Mesothelial cell of epicardium (in vitro differentiated cells): Measurements from ENCODE around the gene ATP8B4. TPM values are rescaled to one million over a fixed set of nuclear protein-coding genes. Genes with fewer than 3 reads are reported as not detected.

Source experiments
- DNase-seq, 2 experiments: peaks; one replicate each; pipeline ENCODE4 v3.0.0; 2021; ENCODE audit warnings: low spot score in 2 of 2; ENCODE audit not compliant: unreplicated experiment in 2 of 2
- H3K27ac Mint-ChIP-seq: 2 replicates; pipeline ENCODE4 v1.8.0; 2021; ENCODE audit warnings: mixed read lengths
- H3K27me3 Mint-ChIP-seq: 2 replicates; pipeline ENCODE4 v1.8.0; 2021; ENCODE audit warnings: low read depth, mixed read lengths
- H3K36me3 Mint-ChIP-seq: 2 replicates; pipeline ENCODE4 v1.8.0; 2021; ENCODE audit warnings: mixed read lengths
- H3K4me1 Mint-ChIP-seq: 2 replicates; pipeline ENCODE4 v1.8.0; 2021; ENCODE audit warnings: mixed read lengths
- H3K4me3 Mint-ChIP-seq: 2 replicates; pipeline ENCODE4 v1.8.0; 2021; ENCODE audit warnings: mild to moderate bottlenecking, moderate library complexity, mixed read lengths
- H3K9me3 Mint-ChIP-seq: 2 replicates; pipeline ENCODE4 v1.8.0; 2021; ENCODE audit warnings: mixed read lengths
- CTCF ChIP-seq: fragments of 200-600 bp; sonication (generic); IDR thresholded peaks from one replicate; pipeline ENCODE4 v1.5.0; 2021; ENCODE audit warnings: antibody characterized with exemption; ENCODE audit not compliant: unreplicated experiment
- total RNA-seq: library from RNA; stranded (reverse); gene quantifications from 3 replicates; pipeline ENCODE4 v1.2.1, GENCODE V29; 2021

Gene ATP8B4
- total RNA-seq, 1 donor from 2014 or later: 1.8 TPM

- TF ChIP-seq CTCF: no peak
- Mint-ChIP-seq H3K4me1 (peaks cover 28% of the 10 kb centered on the region), H3K27me3 (no peaks in the 10 kb centered on the region), H3K36me3 (no peaks in the 10 kb centered on the region), H3K9me3 (peaks cover under 1% of the 10 kb centered on the region), H3K27ac (no peak overlapping the region), H3K4me3 (no peak overlapping the region)
- DNase-seq: no peak
Measured at GRCh38 chr15:49991587-49991986, 127.4 kb downstream of the ATP8B4 start.

DNA sequence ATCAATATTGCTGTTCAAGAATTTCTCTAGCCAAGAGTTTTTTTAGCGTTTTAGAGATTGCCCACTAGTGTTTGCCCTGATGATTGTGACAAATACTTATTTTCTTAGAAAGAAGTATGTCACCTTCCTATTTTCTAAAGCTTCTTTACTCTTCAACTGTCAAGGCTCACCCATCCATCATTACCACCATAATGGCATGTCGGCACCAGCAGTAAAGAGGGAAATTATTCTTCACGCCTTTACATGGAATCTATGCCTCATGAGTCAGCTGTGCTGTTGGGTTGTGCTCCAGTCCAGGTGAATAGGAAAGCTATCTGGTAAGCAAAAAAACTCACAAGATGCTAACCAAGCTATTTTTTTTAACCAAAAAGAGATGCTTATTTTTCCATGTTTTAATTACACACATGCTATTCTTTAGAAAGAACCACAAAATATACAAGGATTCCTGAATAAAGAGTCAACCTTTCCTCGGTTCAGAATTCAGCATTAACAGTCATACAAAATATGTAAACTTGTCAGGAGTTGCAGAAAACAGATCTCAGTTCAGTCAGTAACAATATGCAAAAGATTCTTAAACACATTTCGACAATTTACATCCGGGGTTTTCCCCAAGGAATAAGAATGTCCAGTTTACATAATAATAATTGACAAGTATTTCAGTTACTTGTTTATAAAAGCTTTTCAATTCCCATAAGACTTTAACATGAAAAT, 128.0 kb downstream of the ATP8B4 start:
- no peak overlapping the region for H3K27ac Mint-ChIP-seq
- DNase-seq: no peak
- H3K36me3 Mint-ChIP-seq: no peaks in the 10 kb centered on the region
- no peaks in the 10 kb centered on the region for H3K27me3 Mint-ChIP-seq
- no peak overlapping the region for H3K4me3 Mint-ChIP-seq
- no peaks in the 10 kb centered on the region for H3K9me3 Mint-ChIP-seq
- peaks cover 30% of the 10 kb centered on the region for H3K4me1 Mint-ChIP-seq
- no peak for TF ChIP-seq CTCF

- Mint-ChIP-seq H3K4me3 (no peak overlapping the region), H3K27ac (no peak overlapping the region), H3K4me1 (peaks cover 36% of the 10 kb centered on the region), H3K36me3 (no peaks in the 10 kb centered on the region), H3K27me3 (no peaks in the 10 kb centered on the region), H3K9me3 (no peaks in the 10 kb centered on the region)
- DNase-seq: no peak
- no peak for TF ChIP-seq CTCF
Measured at GRCh38 chr15:49989498-49989897, 129.5 kb downstream of the ATP8B4 start.

DNA sequence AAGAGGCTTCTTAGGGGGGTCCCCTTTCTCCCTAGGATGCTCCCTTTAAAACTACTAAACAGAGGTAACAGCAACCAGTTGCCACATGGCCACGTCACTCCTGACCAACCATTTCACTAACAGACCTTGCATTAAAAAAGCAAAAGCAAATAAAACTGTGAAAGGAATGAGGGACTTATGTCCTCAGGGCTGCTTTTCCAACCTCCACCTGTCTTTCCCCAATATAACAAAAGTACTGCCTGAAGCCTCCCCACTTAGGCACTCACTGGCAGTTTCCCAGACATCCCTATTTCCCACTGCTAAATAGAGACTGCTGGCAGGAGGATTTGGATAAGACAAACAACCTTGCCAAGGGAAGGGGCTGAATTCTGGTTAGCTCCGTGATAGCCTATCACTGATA, 130.3 kb downstream of the ATP8B4 start:
- peak overlapping the region; percentile 12 for H3K27ac Mint-ChIP-seq

GRCh38 chr15:49987896-49988295, 131.1 kb downstream of the ATP8B4 start:
- Mint-ChIP-seq H3K27ac (peak overlapping the region; percentile 17), H3K9me3 (peaks cover 7% of the 10 kb centered on the region), H3K27me3 (no peaks in the 10 kb centered on the region), H3K36me3 (no peaks in the 10 kb centered on the region), H3K4me3 (no peak overlapping the region), H3K4me1 (peaks cover 40% of the 10 kb centered on the region)
- no peak for DNase-seq
- TF ChIP-seq CTCF: no peak

More for the DNA sequence above, 130.3 kb downstream of the ATP8B4 start:
- DNase-seq: no peak
- Mint-ChIP-seq H3K9me3 (peaks cover 1% of the 10 kb centered on the region), H3K4me3 (no peak overlapping the region), H3K4me1 (peaks cover 40% of the 10 kb centered on the region), H3K27me3 (no peaks in the 10 kb centered on the region), H3K36me3 (no peaks in the 10 kb centered on the region)
- TF ChIP-seq CTCF: no peak
